DMS114 treated with DMSO at 0.1 percent for 48 hours (cell line): ENCODE measurements around the gene THOC2.
"Not testable (repeated sequence)": the region's sequence is repeated elsewhere in the genome, so short reads cannot be mapped to it uniquely, and the experiment has no call there.

Experiments
- DNase-seq: peaks from one replicate; lab custom pipeline; 2025; ENCODE audit not compliant: unreplicated experiment; lab: John Stamatoyannopoulos, UW

THOC2 gene

DNA sequence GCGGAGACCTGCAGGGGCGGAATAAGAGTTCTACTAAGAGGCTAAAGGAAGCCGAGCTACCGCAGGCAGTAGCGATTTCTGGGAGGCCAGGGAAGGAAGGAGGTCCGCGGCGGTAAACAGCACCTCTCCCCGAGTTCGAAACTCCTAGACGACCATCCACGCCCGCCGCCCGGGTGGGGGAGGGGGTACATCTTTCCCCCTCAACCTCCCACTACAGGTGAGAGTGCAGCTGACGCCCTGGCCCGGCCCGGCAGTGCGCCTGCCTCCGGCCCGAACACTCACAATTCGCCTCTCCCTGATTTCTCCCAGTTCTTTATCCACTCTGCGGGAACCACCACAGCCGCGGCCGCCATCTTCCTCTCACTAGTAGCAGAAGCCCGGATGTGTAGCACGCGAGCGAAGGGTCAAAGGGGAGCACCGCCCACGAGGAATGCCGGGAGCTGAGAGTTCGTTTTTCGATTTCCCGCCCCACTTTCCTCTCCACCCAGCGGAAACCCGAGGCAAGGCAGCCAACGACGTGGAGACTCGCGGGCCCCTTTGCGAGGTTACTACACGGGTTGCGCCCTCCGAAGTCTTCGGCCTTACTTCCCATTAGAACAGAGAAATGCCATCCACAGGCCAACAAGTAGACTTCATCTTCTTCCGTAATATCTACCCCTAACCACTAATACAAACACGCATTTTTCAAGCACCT is at the start of gene THOC2:
Gene THOC2 (minus strand): TSS at position 383 of the 694 bp plus-strand sequence. CDS start 30 bp downstream, at position 353.
- DNase-seq, result peak; percentile 74

DNA sequence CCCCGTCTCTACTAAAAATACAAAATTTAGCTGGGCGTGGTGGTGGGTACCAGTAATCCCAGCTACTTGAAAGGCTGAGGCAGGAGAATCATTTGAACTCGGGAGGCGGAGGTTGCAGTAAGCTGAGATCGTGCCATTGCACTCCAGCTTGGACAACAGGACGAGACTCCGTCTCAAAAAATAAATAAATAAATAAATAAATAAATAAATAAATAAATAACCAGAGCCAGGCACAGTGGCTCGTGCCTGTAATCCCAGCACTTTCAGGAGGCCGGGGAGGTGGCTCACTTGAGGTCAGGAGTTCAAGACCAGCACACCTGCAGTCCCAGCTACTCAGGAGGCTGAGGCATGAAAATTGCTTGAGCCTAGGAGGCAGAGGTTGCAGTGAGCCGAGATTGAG is 48.9 kb upstream of the THOC2 start:
- not testable (repeated sequence) for DNase-seq

GRCh38 chrX:123779908-123780396 is 47.1 kb upstream of the THOC2 start:
- no peak for DNase-seq

DNA sequence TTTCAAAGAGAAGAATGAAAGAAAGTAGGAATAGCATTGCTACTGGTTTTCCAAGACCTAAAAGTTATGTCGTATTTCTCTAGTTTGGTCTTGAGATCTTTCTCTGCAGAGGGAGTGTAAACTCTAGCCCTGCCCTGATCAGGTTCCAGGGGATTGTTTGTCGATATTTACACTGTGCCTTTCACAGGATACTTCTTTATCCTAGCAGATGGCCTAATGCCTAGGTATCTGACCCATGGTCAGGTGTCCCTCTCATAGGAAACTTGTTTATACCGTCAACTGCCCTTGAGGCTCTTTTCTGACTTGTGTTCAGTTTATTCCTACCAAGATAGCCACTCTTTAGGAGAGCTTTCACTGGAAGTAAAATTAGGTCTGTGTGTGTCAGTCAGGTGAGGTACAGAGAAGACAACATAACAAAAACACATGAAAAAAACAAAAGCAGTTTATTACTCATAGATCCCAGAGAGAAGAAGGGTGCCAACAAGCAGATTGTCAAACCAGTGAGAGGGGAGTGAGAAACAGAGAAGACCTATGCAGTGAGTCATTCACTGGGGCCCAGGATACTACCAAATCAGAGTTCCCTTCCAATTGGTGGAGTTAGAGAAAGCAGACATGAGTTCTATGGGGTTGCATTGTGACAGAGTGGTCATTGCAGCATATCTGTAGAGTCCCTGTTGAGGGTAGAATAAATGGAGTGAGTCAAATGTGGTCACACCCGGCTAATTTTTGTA is 40.6 kb upstream of the THOC2 start:
- DNase-seq, result no peak

- DNase-seq, result no peak
These were observed 38.7 kb upstream of the THOC2 start for GRCh38 chrX:123771449-123772064.

GRCh38 chrX:123764967-123765871 is 32.4 kb upstream of the THOC2 start:
- DNase-seq, result peak; percentile 85

DNA sequence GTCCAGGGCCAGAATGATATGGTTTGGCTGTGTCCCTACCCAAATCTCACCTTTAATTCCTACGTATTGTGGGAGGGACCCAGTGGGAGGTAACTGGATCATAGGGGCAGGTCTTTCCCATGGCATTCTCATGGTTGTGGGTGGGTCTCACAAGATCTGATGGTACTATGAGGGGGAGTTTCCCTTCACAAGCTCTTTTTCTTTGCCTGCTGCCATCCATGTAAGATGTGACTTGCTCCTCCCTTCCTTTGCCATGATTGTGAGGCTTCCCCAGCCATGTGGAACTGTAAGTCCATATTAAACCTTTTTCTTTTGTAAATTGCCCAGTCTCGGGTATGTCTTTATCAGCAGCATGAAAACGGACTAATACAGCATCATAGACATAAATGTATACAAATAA is 27.0 kb upstream of the THOC2 start:
- not testable (repeated sequence) for DNase-seq

DNA sequence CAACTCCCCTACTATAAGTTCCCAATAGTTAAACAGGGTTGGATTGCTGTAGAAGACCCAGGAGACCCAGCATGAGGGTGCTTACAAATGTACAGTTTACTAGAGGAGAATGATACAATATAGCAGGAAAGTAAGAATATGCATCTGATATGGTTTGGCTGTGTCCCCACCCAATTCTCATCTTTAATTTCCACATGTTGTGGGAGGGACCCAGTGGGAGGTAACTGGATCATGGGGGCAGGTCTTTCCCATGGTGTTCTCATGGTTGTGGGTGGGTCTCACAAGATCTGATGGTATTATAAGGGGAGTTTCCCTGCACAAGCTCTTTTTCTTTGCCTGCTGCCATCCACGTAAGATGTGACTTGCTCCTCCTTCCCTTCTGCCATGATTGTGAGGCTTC is 24.9 kb upstream of the THOC2 start:
- not testable (repeated sequence) for DNase-seq

- no peak for DNase-seq
These were observed 23.5 kb upstream of the THOC2 start for GRCh38 chrX:123756320-123756719.

DNA sequence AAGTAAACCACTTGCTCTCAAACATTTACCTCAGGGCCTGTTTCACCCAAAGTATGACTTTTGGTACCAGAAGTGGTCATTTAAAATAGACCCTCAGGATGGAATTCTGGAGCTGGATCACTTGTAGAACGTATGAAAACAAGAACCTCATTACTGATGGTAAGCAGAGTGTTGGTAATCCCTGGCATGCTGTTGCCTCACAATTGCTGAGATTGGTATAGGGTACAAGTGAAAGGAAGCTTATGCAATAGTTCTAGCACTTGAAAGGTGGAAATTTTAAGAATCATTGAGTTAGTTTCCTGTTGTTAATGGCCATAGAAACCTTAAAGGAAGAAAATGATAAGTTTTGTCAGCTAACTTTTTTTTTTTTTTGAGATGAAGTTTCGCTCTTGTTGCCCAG is 22.3 kb upstream of the THOC2 start:
- no peak for DNase-seq

DNA sequence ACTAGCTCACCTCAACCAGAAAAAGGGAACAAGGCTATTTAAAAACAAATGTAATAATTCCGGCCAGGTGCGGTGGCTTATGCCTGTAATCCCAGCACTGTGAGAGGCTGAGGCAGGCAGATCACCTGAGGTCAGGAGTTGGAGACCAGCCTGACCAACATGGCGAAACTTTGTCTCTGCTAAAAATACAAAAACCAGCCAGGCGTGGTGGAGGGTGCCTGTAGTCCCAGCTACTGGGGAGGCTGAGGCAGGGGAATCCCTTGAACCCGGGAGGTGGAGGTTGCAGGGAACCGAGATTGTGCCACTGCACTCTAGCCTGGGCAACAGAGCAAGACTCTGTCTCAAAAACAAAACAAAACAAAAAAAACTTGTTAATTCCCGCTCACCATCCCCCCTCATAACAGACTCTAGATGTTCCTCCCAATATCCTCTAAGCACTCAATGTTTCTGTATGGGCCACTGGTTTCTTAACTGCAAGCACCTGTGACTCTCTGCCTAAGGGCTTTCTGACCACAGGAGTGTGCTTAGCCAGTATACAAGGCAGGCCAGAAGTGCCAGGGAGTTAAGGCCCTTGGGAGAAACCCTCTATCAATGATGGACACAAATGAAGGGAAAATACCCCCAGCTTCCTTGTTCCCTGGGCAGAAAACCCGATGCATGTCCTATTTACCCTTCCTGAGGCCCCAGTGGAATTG is 21.0 kb upstream of the THOC2 start:
- DNase-seq, result no peak

GRCh38 chrX:123749643-123750042 is 16.8 kb upstream of the THOC2 start:
- DNase-seq, result no peak

- no peak for DNase-seq
These were observed 12.7 kb upstream of the THOC2 start for GRCh38 chrX:123745511-123745910.

- DNase-seq, result no peak
These were observed 10.5 kb upstream of the THOC2 start for GRCh38 chrX:123743312-123743711.

GRCh38 chrX:123742440-123742839 is 9.6 kb upstream of the THOC2 start:
- no peak for DNase-seq

- no peak for DNase-seq
These were observed 7.7 kb upstream of the THOC2 start for GRCh38 chrX:123740536-123740935.

GRCh38 chrX:123740006-123740405 is 7.2 kb upstream of the THOC2 start:
- DNase-seq, result no peak

GRCh38 chrX:123739474-123739873 is 6.6 kb upstream of the THOC2 start:
- no peak for DNase-seq

DNA sequence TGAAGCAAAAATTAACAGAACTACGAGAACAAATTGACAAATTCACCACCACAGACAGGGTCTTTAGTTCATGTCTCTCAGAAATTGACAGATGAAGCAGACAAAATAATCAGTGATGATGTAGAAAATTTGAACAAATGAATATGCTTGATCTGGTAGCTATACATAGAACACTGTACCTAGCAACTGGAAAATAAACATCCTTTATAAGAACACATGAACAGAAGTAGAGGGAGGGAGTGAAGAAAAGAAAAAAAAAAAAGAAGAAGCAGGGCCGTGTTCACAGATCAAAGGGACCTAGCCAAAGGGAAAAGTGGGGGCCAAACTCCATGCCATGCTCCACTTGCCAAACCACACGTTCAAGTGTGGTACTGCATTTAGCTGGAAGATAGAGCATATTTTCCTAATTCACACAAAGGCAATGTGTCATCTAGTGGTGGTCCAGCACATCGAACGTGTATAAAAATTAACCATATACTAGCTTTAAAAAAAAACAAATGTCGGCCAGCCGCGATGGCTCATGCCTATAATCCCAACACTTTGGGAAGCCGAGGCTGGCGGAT is 5.6 kb upstream of the THOC2 start:
- no peak for DNase-seq

GRCh38 chrX:123736333-123736921 is 3.6 kb upstream of the THOC2 start:
- DNase-seq, result no peak
